Hepatocyte (in vitro differentiated cells): ENCODE measurements around the gene NFYC. TPM values are rescaled to one million over a fixed set of nuclear protein-coding genes. Genes with fewer than 3 reads are reported as not detected.

ENCODE experiments used
- DNase-seq: peaks from one replicate; pipeline ENCODE4 v3.0.0-alpha.2; 2016; ENCODE audit warnings: low spot score
- H2AFZ ChIP-seq: fragments of 200-600 bp; sonication (generic); 2 replicates; pipeline ENCODE4 v1.6.0; 2016; ENCODE audit warnings: antibody characterized with exemption, mild to moderate bottlenecking
- H3K27ac ChIP-seq: fragments of 200-600 bp; sonication (generic); 2 replicates; pipeline ENCODE4 v1.5.1; 2016; ENCODE audit warnings: mild to moderate bottlenecking
- H3K27me3 ChIP-seq: fragments of 200-600 bp; sonication (generic); 2 replicates; pipeline ENCODE4 v1.6.1; 2016
- H3K36me3 ChIP-seq: fragments of 200-600 bp; sonication (generic); replicated peaks from 2 replicates; pipeline ENCODE4 v1.5.1; 2016; ENCODE audit warnings: low read depth; ENCODE audit not compliant: insufficient read depth
- H3K4me1 ChIP-seq: fragments of 200-600 bp; sonication (generic); 2 replicates; pipeline ENCODE4 v1.5.1; 2016; ENCODE audit warnings: mild to moderate bottlenecking, moderate library complexity; ENCODE audit not compliant: insufficient read depth
- H3K4me2 ChIP-seq: fragments of 200-600 bp; sonication (generic); 2 replicates; pipeline ENCODE4 v1.6.0; 2016
- H3K4me3 ChIP-seq: fragments of 200-600 bp; sonication (generic); 2 replicates; pipeline ENCODE4 v1.5.1; 2016; ENCODE audit warnings: mild to moderate bottlenecking
- H3K79me2 ChIP-seq: fragments of 200-600 bp; sonication (generic); 2 replicates; pipeline ENCODE4 v1.6.0; 2017; ENCODE audit warnings: mild to moderate bottlenecking
- H3K9me2 ChIP-seq: fragments of 200-600 bp; sonication (generic); replicated peaks from 2 replicates; pipeline ENCODE4 v1.6.0; 2017; ENCODE audit warnings: mild to moderate bottlenecking; ENCODE audit not compliant: insufficient read depth
- H3K9me3 ChIP-seq: fragments of 200-600 bp; sonication (generic); 2 replicates; pipeline ENCODE4 v1.5.1; 2016; ENCODE audit warnings: low read depth, mild to moderate bottlenecking
- H4K20me1 ChIP-seq: fragments of 200-600 bp; sonication (generic); 2 replicates; pipeline ENCODE4 v1.6.0; 2016; ENCODE audit warnings: mild to moderate bottlenecking; ENCODE audit not compliant: insufficient read depth, poor library complexity, severe bottlenecking
- CTCF ChIP-seq: fragments of 200-600 bp; sonication (generic); IDR thresholded peaks from 2 replicates; pipeline ENCODE4 v1.5.1; 2016; ENCODE audit warnings: antibody characterized with exemption, mild to moderate bottlenecking; ENCODE audit not compliant: poor library complexity
- EZH2 ChIP-seq: fragments of 200-600 bp; sonication (generic); IDR thresholded peaks from 2 replicates; pipeline ENCODE4 v1.6.1; 2016; ENCODE audit warnings: antibody characterized with exemption, mild to moderate bottlenecking, borderline replicate concordance
- EZH2phosphoT487 ChIP-seq: fragments of 200-600 bp; sonication (generic); IDR thresholded peaks from one replicate; pipeline ENCODE4 v1.6.1; 2018; ENCODE audit warnings: antibody characterized with exemption, mild to moderate bottlenecking, low read depth, moderate library complexity; ENCODE audit not compliant: unreplicated experiment, severe bottlenecking
- WGBS: methylation state at CpG from one replicate; pipeline ENCODE4 v1.1.6; 2016; ENCODE audit warnings: low lambda C conversion rate; ENCODE audit errors: missing lambda C conversion rate; 5-methylcytosine and 5-hydroxymethylcytosine counted together
- polyA plus RNA-seq: library from polyadenylated mRNA; unstranded; fragments of >200 nt; fragmentation: Nextera tagmentation; extraction: Ambion mirVana; gene quantifications from 2 replicates; pipeline ENCODE4 v1.2.1, GENCODE V29; 2016
- total RNA-seq: library from RNA; depleted of rRNA; stranded (reverse); fragments of >200 nt; gene quantifications from 2 replicates; pipeline ENCODE4 v1.2.3, GENCODE V29; 2014

NFYC gene
- total and polyA plus RNA-seq, 2 experiments from 2014 or later: 44.1 to 52.5 TPM

GRCh38 chr1:40712405-40712944, 21.0 kb downstream of the NFYC start:
- no peaks in the 10 kb centered on the region for H3K9me2 ChIP-seq
- H3K4me3 ChIP-seq: no peak overlapping the region
- no peak overlapping the region for H2AFZ ChIP-seq
- no peak for TF ChIP-seq CTCF
- no peak for TF ChIP-seq EZH2phosphoT487
- no peak for TF ChIP-seq EZH2
- H3K4me2 ChIP-seq: peak overlapping the region; percentile 82
- peaks cover 14% of the 10 kb centered on the region for H3K4me1 ChIP-seq
- H3K36me3 ChIP-seq: no peaks in the 10 kb centered on the region
- H4K20me1 ChIP-seq: peaks cover 2% of the 10 kb centered on the region
- peak overlapping the region; percentile 54 for H3K27ac ChIP-seq
- H3K79me2 ChIP-seq: peaks cover 89% of the 10 kb centered on the region
- WGBS: 93% methylated on average over 5 of the region's 5 CpGs
- no peaks in the 10 kb centered on the region for H3K27me3 ChIP-seq
- no peak for DNase-seq
- H3K9me3 ChIP-seq: no peaks in the 10 kb centered on the region

GRCh38 chr1:40712997-40713396, 21.5 kb downstream of the NFYC start:
- H3K4me2 ChIP-seq: no peak overlapping the region
- no peaks in the 10 kb centered on the region for H3K27me3 ChIP-seq
- TF ChIP-seq CTCF (no peak), EZH2 (no peak), EZH2phosphoT487 (no peak)
- peaks cover 88% of the 10 kb centered on the region for H3K79me2 ChIP-seq
- no peaks in the 10 kb centered on the region for H3K36me3 ChIP-seq
- peaks cover 18% of the 10 kb centered on the region for H3K4me1 ChIP-seq
- no peak overlapping the region for H3K27ac ChIP-seq
- no peaks in the 10 kb centered on the region for H3K9me3 ChIP-seq
- no peak overlapping the region for H2AFZ ChIP-seq
- no peaks in the 10 kb centered on the region for H3K9me2 ChIP-seq
- peaks cover 2% of the 10 kb centered on the region for H4K20me1 ChIP-seq
- no peak overlapping the region for H3K4me3 ChIP-seq
- no peak for DNase-seq

GRCh38 chr1:40715491-40716059, 24.1 kb downstream of the NFYC start:
- peak overlapping the region; percentile 41 for H3K27ac ChIP-seq
- WGBS: 61% methylated on average over 4 of the region's 4 CpGs

More at GRCh38 chr1:40715491-40716059, 24.1 kb downstream of the NFYC start:
- peaks cover 95% of the 10 kb centered on the region for H3K79me2 ChIP-seq
- no peak overlapping the region for H3K4me3 ChIP-seq
- no peaks in the 10 kb centered on the region for H3K9me3 ChIP-seq
- no peak overlapping the region for H2AFZ ChIP-seq
- H3K4me1 ChIP-seq: peaks cover 40% of the 10 kb centered on the region
- H3K36me3 ChIP-seq: no peaks in the 10 kb centered on the region
- H3K9me2 ChIP-seq: no peaks in the 10 kb centered on the region
- H4K20me1 ChIP-seq: peaks cover 2% of the 10 kb centered on the region
- no peak for DNase-seq
- TF ChIP-seq CTCF (no peak), EZH2phosphoT487 (no peak), EZH2 (no peak)
- no peaks in the 10 kb centered on the region for H3K27me3 ChIP-seq
- H3K4me2 ChIP-seq: peak overlapping the region; percentile 53
